Fibroblast of the conjunctiva (primary cell): Measurements from ENCODE around the gene L3MBTL3.
"Not testable (repeated sequence)": the region's sequence is repeated elsewhere in the genome, so short reads cannot be mapped to it uniquely, and the experiment has no call there.

Experiments used
- DNase-seq: peaks from one replicate; pipeline ENCODE4 v3.0.0-alpha.2; 2010; ENCODE audit warnings: low read depth

The L3MBTL3 gene

GRCh38 chr6:130076512-130076911, 58.1 kb downstream of the L3MBTL3 start:
- no peak for DNase-seq

GRCh38 chr6:130090796-130091195, 72.4 kb downstream of the L3MBTL3 start:
- no peak for DNase-seq

GRCh38 chr6:130093546-130093945, 75.2 kb downstream of the L3MBTL3 start:
- DNase-seq, result no peak

DNA sequence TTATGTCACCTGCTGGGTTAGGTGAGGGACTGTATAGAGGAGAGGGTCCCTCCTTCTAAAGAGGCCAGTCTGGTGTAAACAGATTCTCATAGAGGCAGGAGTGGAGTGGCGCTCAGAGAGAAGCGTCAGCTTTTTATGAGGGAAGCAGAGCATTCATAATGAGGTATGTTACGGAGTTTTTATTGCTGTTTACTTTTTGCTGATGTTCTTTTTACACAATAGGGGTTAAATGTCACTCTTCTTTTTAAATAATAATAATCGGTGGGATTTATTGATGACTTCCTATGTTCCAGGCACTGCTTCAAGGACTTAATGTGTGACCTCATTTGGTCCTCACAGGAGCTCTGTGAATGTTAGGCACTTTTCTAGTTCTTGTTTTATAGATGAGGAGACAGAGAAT, 79.9 kb downstream of the L3MBTL3 start:
- DNase-seq, result no peak

GRCh38 chr6:130099119-130099518, 80.7 kb downstream of the L3MBTL3 start:
- DNase-seq, result no peak

DNA sequence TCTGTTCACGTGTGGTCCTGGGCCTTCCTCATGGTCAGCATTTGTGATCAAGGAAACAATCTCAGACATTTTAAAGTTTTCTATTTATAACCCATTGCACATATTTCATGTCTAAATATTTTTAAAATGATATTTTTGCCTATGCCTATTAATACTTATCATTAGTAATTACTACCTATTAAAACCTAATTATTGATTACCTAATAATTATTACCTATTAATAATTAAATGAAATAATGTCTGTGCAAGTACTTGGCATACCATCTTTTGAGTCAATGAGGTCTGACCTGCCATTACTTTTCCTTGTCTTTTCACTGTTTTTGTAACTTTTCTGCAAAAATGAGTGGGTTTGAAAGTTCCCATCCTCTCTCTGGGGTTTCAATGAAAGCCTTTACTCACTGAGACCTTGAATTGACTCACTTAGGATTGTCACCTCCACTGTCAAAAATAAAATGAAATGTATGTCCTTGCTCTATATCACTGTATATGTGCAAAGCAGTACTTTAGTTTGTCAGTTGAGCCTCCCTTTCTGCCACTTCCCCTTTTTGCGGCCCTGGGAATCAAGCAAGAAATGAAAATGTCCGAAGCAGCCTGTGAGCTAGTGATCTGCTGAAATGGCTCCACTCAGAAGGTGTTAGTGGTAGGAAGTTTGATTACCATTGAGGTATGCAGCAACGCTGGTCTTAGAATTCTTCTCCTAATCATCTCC, 87.8 kb downstream of the L3MBTL3 start:
- no peak for DNase-seq

DNA sequence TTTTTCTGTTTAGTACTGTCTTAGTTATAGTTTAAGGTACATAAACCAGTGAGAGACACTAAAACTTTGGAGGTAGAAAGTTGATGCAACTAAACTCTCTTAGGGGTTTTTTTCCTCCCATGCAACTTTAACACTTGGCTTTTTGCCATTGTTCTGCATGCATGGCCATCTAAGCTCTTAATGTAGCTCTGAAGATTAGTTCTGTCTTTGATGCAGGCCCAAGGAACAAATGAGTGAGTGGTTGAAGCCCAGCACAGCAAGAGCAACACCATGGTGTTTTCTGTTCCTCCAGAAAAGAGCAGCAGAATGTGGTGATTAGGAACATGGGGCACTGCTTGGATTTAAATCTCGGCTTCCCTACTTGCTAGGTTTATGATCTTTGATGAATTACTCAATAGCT, 89.3 kb downstream of the L3MBTL3 start:
- DNase-seq, result no peak

GRCh38 chr6:130111031-130111430, 92.7 kb downstream of the L3MBTL3 start:
- DNase-seq, result no peak

DNA sequence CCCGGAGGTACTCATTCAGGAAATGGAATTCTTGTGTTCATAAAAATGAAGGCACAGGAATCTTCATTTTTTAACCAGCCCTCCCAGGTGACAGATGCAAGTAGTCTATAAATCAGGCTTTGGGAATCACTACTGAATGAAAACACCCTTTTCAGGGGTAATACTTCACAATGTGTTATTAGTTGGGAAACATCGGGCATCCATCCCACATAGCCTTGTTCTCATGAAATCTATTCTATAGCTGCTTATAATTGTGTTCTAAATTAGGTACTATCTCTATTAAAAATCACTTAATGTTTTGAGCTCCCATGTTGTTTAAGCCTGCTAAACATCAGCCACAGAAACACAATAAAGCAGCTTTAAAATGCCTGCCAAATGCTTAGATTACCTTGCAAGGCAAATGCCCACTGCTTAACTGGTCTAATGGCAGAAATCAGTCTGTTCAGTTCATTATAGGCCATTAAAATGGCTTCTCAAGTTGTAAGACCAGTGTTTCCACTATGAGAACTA, 94.9 kb downstream of the L3MBTL3 start:
- no peak for DNase-seq

GRCh38 chr6:130115036-130115435, 96.7 kb downstream of the L3MBTL3 start:
- no peak for DNase-seq

DNA sequence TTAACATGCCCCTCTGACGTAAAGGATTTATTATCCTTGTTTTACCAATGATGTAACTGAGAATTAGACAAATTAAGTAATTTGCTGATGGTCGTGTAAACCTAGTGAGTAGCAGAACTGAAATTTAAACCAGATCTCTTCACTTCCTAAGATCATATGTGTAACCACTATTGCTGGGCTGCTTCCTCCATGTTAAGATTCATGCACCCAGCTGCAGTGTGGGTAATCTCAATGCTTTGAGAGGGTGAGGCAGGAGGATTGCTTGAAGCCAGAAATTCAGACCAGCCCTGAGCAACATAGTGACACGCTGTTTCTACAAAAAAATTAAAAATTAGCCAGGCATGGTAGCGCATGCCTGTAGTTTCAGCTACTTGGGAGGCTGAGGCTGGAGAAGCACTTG, 97.9 kb downstream of the L3MBTL3 start:
- DNase-seq, result no peak

GRCh38 chr6:130117187-130117701, 98.9 kb downstream of the L3MBTL3 start:
- DNase-seq, result not testable (repeated sequence)

- DNase-seq, result peak; percentile 14
These were observed 99.9 kb downstream of the L3MBTL3 start for GRCh38 chr6:130118236-130118635.

GRCh38 chr6:130119211-130119610, 100.8 kb downstream of the L3MBTL3 start:
- no peak for DNase-seq

- no peak for DNase-seq
These were observed 102.3 kb downstream of the L3MBTL3 start for GRCh38 chr6:130120731-130121130.

DNA sequence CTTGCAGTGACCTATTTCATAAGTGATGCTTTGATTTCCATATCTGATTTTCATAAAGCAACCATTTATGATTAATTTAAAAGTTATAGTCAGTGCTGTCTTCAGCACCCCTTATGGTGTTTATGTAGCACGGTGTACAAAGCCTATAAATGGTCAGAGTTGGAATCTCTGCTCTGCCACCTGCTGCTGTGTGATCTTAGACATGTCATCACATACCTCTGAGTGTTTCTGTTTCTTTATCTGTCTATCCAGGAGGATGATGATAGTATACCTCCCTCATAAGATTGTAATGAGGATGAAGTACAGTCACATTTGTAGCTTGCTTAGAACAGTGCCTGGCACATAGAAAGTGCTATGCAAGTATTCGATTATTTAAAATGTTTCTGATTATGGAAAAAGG, 103.9 kb downstream of the L3MBTL3 start:
- DNase-seq, result no peak

DNA sequence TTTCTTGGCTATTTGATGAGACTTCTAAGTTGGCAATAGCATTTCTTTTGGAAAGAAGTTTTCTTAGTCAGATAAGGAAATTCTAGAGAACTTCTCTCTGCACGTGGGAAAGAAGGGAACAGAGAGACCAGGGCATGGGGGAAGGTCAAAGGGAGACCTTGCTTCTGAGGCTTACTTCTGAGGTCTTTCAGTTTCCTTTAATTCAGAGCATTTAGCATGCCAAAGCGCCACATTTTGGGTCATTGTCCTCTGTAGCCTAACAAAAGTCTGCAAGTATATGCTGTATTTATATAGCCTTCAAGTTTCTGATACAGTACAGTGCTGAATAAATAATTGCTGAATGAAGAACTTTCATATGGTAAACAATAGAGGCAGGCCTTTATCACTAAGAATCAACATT, 108.8 kb downstream of the L3MBTL3 start:
- DNase-seq, result no peak

GRCh38 chr6:130128326-130128725, 109.9 kb downstream of the L3MBTL3 start:
- DNase-seq, result no peak

- no peak for DNase-seq
These were observed 111.4 kb downstream of the L3MBTL3 start for GRCh38 chr6:130129762-130130246.

DNA sequence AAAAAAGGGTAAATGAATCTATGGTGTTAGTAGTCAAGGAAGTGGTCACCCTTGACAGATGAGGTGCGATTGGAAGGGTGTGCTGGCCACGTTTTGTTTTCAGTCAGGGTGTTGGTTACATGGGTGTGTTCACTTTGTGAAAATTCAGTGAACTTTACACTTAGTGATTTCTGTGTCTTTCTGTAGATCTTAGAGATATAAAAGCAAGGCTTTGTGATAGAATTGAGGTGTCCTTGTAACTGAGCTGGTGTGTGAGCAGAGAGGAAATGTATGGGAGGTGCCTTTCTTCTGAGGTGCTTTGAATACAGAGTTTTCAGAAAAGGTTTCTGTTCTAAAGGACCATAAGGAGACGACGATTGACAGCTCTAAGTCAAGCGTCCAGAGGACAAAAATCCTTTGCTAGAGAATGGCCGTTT, 113.9 kb downstream of the L3MBTL3 start:
- no peak for DNase-seq

DNA sequence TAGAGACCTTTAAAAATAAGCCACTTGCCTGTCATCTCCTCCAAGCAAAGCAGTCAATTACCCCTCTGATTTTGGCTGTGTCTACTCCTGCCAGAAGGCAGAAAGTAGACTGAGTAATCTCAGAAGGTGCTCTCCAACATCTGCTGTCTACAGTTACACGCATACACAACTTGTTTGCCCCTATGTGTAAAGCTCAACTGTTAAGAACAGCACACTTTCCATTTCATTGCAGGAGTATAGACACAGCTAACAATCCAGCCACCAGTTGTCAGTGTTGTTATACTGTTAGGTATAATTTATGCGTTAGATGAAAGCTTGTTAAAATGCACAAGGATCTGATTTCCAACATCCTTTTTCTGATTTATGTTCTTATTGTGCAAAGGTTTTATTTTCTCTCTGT, 116.2 kb downstream of the L3MBTL3 start:
- DNase-seq, result no peak

GRCh38 chr6:130136798-130137197, 118.4 kb downstream of the L3MBTL3 start:
- DNase-seq, result no peak

DNA sequence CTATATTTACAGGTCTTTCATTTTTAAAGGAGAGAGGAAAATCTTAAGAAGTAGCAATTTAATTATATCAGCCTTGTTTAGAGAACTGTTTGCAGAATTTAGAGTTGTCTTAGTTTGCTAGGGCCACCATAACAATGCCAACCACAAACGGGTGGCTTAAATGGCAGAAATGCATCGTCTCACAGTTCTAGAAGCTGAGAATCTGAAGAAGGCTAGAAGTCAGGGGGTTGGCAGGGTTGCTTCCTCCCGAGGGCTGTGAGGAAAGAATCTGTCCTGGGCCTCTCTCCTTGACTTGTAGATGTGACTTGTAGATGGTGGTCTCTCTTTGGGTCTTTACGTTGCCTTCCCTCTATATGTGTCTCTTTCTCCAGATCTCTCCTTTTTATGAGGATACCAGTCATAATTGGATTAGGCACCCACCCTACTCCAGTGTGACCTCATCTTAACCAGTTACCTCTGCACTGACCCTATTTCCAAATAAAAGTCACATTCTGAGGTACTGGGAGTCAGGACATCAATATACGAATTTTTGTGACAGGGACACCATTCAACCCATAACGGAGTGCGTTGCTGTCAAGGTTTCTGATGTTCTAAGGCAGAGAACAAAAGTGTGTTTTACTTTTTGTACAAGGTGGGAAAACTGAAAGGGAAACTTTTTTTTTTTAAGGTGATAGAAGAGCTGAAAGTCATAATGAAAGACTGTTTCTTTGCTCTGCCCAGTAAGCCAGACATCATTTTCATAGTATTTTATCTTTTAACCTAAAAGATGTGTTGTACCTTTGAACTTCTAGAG, 119.9 kb downstream of the L3MBTL3 start:
- no peak for DNase-seq
